ENCODE results near the gene RAPGEF6. TPM values are rescaled to one million over a fixed set of nuclear protein-coding genes. Genes with fewer than 3 reads are reported as not detected.

The RAPGEF6 gene, protein sequence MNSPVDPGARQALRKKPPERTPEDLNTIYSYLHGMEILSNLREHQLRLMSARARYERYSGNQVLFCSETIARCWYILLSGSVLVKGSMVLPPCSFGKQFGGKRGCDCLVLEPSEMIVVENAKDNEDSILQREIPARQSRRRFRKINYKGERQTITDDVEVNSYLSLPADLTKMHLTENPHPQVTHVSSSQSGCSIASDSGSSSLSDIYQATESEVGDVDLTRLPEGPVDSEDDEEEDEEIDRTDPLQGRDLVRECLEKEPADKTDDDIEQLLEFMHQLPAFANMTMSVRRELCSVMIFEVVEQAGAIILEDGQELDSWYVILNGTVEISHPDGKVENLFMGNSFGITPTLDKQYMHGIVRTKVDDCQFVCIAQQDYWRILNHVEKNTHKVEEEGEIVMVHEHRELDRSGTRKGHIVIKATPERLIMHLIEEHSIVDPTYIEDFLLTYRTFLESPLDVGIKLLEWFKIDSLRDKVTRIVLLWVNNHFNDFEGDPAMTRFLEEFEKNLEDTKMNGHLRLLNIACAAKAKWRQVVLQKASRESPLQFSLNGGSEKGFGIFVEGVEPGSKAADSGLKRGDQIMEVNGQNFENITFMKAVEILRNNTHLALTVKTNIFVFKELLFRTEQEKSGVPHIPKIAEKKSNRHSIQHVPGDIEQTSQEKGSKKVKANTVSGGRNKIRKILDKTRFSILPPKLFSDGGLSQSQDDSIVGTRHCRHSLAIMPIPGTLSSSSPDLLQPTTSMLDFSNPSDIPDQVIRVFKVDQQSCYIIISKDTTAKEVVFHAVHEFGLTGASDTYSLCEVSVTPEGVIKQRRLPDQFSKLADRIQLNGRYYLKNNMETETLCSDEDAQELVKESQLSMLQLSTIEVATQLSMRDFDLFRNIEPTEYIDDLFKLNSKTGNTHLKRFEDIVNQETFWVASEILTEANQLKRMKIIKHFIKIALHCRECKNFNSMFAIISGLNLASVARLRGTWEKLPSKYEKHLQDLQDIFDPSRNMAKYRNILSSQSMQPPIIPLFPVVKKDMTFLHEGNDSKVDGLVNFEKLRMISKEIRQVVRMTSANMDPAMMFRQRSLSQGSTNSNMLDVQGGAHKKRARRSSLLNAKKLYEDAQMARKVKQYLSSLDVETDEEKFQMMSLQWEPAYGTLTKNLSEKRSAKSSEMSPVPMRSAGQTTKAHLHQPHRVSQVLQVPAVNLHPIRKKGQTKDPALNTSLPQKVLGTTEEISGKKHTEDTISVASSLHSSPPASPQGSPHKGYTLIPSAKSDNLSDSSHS (N-terminal part only)
- total RNA-seq (2021; fragmentation: NEBNext Ultra II Directional; extraction: Animal tissue kit (Norgen Biotek cat#: 25700)), result 10 to 100 TPM in 3 of 6 experiments, 1 to 10 TPM in 3; 7.3 to 12.0 (median 10.2) TPM
- long read RNA-seq, partial matches to known transcripts, result 0 of 2 reads
- long read RNA-seq, other reads (novel, unspliced or antisense), result 1 of 2 reads

DNA sequence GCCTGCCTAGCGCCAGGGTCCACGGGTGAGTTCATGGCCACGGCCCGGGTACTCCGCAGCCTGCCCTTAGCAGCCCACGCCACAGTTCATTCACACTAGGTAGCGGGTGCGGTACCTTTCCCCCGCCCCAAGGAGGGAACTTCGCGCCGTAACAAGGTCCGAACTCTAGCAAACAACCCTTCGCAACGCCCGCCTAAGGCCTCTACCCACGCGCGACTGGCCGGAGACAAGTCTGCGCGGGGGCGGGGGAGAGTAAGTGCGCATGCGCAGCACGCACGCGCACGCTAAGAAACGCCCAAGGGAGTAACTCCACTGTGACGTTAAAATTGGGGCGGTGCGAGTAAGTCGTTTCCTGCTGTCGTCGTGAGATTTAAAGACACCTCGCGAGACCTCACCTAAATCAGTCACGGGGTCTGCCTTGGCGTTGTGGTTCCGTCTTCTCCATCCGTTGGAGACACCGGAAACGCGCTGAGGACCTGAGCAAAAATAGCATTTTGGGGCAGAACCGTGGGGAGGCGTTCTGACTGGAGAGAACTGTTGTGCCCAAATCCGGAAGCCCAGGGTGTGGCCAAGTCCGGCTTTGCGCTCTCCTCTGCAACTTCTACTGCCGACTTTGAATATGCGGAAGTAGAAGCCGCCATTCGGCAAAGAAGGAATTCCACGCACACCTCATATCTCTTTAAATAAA, at the start of gene RAPGEF6:
Gene RAPGEF6 (minus strand): TSS at position 234 of the 688 bp plus-strand sequence. CDS start 199 bp downstream, at position 35.
- peak; percentile 100 for DNase-seq
- peaks cover 5% of the 10 kb centered on the region; the same call in 1 of the 2 replicates for H3K27me3 Mint-ChIP-seq (ENCODE audit: insufficient read depth)
- H3K4me1 Mint-ChIP-seq (ENCODE audit: low read depth), result peaks cover 25% of the 10 kb centered on the region
- H3K9me3 Mint-ChIP-seq, result no peaks in the 10 kb centered on the region
- peak; percentile 5; the same call in 1 of the 2 replicates for TF ChIP-seq CTCF (IDR thresholded peaks at IDR 0.05)
- no peaks in the 10 kb centered on the region for H3K36me3 Mint-ChIP-seq (ENCODE audit: low read depth)
- peak within 1 kb of the TSS; percentile 96 for H3K4me3 Mint-ChIP-seq
- H3K27ac Mint-ChIP-seq, result peak within 1 kb of the TSS; percentile 99

- no peak for TF ChIP-seq CTCF (IDR thresholded peaks at IDR 0.05)
- peaks cover 49% of the 10 kb centered on the region for H3K4me1 Mint-ChIP-seq (ENCODE audit: low read depth)
- peaks cover 22% of the 10 kb centered on the region for H3K36me3 Mint-ChIP-seq (ENCODE audit: low read depth)
- H3K27me3 Mint-ChIP-seq (ENCODE audit: insufficient read depth), result no peaks in the 10 kb centered on the region
- DNase-seq, result no peak
- no peaks in the 10 kb centered on the region for H3K9me3 Mint-ChIP-seq
- no peak overlapping the region for H3K4me3 Mint-ChIP-seq
- H3K27ac Mint-ChIP-seq, result no peak overlapping the region
Measured at GRCh38 chr5:131684595-131684994, 49.6 kb upstream of the RAPGEF6 start.

GRCh38 chr5:131684051-131684450, 49.0 kb upstream of the RAPGEF6 start:
- Mint-ChIP-seq H3K4me3 (no peak overlapping the region), H3K36me3 (ENCODE audit: low read depth) (peaks cover 21% of the 10 kb centered on the region), H3K27me3 (ENCODE audit: insufficient read depth) (no peaks in the 10 kb centered on the region), H3K9me3 (no peaks in the 10 kb centered on the region), H3K4me1 (ENCODE audit: low read depth) (peaks cover 53% of the 10 kb centered on the region), H3K27ac (no peak overlapping the region)
- TF ChIP-seq CTCF (IDR thresholded peaks at IDR 0.05), result no peak
- DNase-seq, result no peak

DNA sequence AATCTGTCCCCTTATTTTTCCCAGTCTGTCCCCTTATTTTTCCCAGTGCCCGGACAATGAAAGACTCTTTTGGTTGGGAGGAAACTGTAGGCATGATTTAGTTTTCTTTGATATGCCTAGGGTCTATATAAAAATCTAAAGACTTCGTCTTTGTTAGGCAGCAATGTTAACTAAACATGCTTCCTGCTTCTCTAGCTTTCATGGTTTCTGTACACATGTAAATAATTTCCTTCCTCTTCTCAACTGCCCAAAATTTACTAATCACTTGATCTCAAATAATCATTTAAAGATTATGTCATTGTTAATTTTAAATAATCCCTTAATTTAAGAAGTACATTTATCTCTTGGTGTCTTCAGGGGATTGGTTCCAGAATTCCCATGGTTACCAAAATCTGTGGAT, 47.8 kb upstream of the RAPGEF6 start:
- Mint-ChIP-seq H3K27ac (no peak overlapping the region), H3K36me3 (ENCODE audit: low read depth) (peaks cover 17% of the 10 kb centered on the region), H3K9me3 (no peaks in the 10 kb centered on the region), H3K4me3 (no peak overlapping the region), H3K27me3 (ENCODE audit: insufficient read depth) (no peaks in the 10 kb centered on the region), H3K4me1 (ENCODE audit: low read depth) (peaks cover 44% of the 10 kb centered on the region)
- DNase-seq, result no peak
- no peak for TF ChIP-seq CTCF (IDR thresholded peaks at IDR 0.05)

Measured in HFFc6 (cell line).